Stimulated activated CD8-positive, alpha-beta memory T cell treated with anti-CD3 and anti-CD28 coated beads, Interleukin-12 subunit alpha, Interleukin-12 subunit beta, amount 100 ng/mL, for 4 hours (primary cell): ENCODE results near the gene NRCAM.

Source experiments
- DNase-seq: peaks from one replicate; pipeline ENCODE4 v3.0.0-alpha.2; 2020; ENCODE audit warnings: low read depth

NRCAM gene

GRCh38 chr7:108127461-108127860 lies 328.8 kb downstream of the NRCAM start:
- DNase-seq, result no peak

- no peak for DNase-seq
These were observed 331.4 kb downstream of the NRCAM start for GRCh38 chr7:108124820-108125219.

- DNase-seq, result no peak
These were observed 334.1 kb downstream of the NRCAM start for GRCh38 chr7:108122181-108122580.

- DNase-seq, result no peak
These were observed 335.3 kb downstream of the NRCAM start for GRCh38 chr7:108120933-108121332.

- no peak for DNase-seq
These were observed 336.0 kb downstream of the NRCAM start for GRCh38 chr7:108120196-108120595.

- DNase-seq, result no peak
These were observed 337.3 kb downstream of the NRCAM start for GRCh38 chr7:108118959-108119358.

- no peak for DNase-seq
These were observed 342.0 kb downstream of the NRCAM start for GRCh38 chr7:108114117-108114841.

- no peak for DNase-seq
These were observed 343.6 kb downstream of the NRCAM start for GRCh38 chr7:108112683-108113082.

GRCh38 chr7:108109221-108109908 lies 346.9 kb downstream of the NRCAM start:
- no peak for DNase-seq

GRCh38 chr7:108108131-108108530 lies 348.1 kb downstream of the NRCAM start:
- DNase-seq, result no peak

- no peak for DNase-seq
These were observed 351.9 kb downstream of the NRCAM start for GRCh38 chr7:108104324-108104723.

GRCh38 chr7:108103558-108104298 lies 352.5 kb downstream of the NRCAM start:
- no peak for DNase-seq

GRCh38 chr7:108102671-108103312 lies 353.4 kb downstream of the NRCAM start:
- DNase-seq, result no peak

- no peak for DNase-seq
These were observed 354.5 kb downstream of the NRCAM start for GRCh38 chr7:108101759-108102158.

- DNase-seq, result no peak
These were observed 356.5 kb downstream of the NRCAM start for GRCh38 chr7:108099713-108100112.

GRCh38 chr7:108097703-108098102 lies 358.5 kb downstream of the NRCAM start:
- no peak for DNase-seq
